Stimulated activated naive CD8-positive, alpha-beta T cell treated with anti-CD3 and anti-CD28 coated beads, Interleukin-15, Interleukin-2, amounts not matched to agents 100 U/mL and 50 U/mL, for 24 hours (primary cell): ENCODE data around the gene NOC2L.
"Not testable (repeated sequence)": the region's sequence is repeated elsewhere in the genome, so short reads cannot be mapped to it uniquely, and the experiment has no call there.

Experiments used
- ATAC-seq: fragments of 150-1000 bp; cut with Tn5 transposase; one replicate; pipeline ENCODE4 v1.10.0; 2021
- DNase-seq: peaks from one replicate; pipeline ENCODE4 v3.0.0; 2021

NOC2L gene

DNA sequence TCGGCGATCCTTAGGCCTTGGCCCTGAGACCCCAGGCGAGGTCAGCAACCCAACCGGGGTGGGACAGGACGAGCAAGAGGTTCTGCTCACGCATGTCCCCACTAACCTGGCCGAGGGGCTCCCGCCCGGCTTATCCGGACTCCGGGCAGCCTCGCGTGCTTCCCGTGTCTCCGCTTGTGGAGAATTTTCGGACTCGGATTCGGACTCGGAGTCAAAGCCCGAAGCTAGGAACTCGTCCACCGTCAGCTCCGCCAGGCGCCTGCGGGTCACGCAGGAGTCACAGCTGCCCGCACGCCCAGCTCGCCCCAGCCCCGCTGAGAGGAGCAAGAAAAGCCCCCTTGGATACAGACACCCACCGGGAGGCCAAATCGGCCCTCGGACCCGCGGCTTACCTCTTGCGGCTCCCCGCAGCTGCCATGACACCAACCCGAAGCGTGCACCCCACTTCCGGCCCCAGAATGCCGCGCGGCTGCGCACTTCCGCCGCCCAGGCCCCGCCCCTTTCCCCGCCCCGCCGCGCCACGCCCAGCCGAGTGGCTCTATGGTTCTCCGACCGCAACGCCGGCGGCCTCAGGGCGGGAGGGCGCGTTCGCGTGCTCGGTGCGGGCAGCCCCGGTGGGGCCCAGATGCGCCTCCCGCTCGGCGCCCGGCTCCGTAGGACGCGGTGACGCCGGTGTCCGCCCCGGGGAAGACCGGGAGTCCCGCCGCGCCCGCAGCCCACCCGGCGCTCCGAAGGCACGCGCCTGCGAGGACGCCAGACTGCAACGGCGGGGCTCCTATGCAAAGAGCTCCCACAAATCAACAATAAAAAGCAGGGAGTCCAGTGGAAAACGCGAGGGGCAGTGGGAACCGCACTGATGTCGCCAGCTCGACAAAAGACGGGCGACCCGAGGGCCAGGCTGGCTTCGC, at the start of gene NOC2L:
TSS of gene NOC2L (minus strand) at position 434 of the 908 bp plus-strand sequence. CDS start at position 418, 16 bp downstream.
- ATAC-seq (peak; percentile 87), DNase-seq (peak; percentile 99)

DNA sequence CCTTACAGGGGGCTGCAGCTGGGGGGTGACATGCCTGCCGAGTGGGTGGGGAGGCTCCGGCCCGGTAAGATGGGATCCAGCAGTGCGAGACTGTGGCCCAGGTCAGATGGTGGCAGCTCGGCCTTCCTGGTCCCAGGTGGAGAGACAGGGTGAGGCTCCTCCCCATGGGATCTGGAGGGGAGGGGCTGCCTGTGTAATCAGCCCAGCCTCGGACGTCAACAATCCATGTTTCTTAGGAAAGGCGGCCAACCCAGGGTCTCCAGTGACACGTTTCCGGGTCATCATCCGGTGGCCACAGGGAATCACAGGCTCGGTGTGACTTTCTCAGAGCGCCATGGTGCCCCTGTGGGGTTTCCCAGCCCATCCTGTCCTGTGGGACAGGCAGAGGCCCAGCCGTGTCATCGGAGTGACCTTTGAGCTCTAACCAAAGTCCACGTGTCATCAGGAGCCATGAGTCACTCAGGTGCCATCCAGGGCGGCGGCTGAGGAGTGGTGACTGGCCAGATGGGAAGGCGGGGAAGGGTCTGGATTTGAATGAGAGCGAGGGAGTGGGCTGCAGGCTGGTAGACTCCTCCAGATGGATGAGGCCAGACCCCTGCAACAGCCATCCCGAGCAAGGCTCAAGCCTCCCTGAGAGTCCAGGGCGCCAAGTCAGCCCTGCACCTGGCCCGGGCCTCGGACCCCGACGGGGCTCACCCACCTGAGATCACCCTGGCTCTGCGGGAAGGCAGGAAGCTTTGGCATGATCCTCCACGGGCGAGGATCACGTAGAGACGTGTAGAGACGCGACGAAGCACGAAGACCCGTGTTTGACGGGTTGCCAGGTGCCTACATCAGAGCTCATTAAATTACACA, 47.5 kb upstream of the NOC2L start:
- DNase-seq, result no peak
- no peak for ATAC-seq

DNA sequence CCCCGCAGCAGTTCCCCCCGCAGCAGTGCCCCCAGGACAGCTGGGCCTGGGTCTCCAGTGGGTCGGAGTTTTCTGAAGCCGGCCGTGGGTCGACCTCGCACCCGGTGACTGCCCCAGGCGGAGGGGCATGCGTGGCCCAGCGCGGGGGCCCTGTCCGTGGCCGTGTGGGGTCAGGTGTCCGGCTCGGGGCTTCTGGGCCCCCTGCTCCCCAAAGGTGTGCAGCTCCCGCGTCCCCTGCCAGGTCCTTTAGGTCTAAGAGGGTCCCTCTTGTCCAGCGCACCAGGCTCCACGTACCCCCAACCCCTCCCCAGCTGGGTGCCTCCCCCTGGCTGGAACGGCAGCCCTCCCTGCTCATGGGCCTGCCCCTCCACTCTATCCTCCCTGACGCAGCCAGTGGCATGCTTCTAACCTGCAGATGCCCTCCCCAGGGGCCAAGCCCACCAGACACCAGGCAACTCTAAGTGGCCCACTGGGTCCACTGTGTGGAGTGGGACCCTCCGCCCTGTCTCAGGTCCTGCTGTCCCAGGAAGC, 46.8 kb upstream of the NOC2L start:
- no peak for ATAC-seq
- DNase-seq, result no peak

DNA sequence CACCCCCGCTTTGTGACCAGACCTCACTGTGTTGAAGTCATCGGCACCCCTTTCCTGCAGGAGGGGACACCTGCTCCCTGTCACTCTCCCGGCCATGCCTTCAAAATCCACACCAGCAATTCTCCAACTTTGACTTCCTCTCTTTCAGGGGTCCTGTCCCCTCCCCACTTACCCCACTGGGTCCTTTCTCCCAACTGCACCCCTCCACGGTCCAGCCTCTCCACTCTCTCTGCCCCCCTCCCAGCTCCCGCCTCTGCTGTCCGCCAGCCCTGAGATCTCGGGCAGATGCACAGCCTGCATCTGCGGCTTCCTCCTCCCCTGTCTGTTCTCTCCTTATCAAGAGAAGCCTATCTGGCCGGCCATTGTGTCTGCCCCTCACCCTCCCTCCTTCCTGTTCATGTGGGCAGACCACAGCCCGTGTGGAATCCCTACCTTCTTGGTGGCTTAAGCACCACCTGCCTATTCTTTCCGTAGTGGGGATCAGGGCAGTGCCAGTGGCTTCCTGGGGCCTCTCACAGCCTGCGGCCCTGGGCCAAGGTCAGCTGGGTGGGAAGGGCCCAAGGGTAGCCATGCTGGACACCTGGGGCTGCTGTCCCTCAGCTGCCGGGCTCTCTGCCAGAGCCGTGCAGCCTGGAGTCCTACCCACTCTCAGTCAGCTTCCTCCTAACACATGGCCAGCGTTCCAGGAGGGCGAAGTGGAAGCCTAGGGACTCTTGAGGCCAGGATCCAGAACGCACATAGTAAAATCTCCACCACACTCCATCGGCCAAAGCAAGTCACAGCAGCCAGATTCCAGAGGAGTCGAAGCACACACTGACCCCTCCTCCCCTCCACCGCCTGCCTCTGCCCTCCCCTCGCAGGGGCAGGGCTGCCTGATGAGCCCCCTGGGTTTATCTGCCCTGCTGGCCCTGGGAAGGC, 46.0 kb upstream of the NOC2L start:
- no peak for DNase-seq
- ATAC-seq, result no peak

DNA sequence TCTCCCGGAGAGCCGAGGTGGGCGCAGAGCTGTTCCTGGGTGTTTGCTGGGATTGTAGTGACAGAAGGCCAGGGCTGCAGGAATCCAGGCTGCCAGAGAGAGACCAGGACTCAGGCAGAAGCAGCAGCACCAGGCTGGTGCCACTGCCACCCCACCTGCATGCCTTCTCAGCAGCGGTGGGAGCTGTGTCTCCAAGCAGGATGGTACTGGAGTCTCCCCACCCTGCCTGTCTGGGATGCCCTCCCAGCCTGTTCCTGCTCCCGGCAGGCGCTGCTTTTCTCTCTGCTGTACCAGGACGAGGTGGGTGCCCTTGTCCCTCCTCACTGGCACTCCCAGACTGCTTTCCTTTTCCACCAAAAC, 45.3 kb upstream of the NOC2L start:
- no peak for ATAC-seq

DNA sequence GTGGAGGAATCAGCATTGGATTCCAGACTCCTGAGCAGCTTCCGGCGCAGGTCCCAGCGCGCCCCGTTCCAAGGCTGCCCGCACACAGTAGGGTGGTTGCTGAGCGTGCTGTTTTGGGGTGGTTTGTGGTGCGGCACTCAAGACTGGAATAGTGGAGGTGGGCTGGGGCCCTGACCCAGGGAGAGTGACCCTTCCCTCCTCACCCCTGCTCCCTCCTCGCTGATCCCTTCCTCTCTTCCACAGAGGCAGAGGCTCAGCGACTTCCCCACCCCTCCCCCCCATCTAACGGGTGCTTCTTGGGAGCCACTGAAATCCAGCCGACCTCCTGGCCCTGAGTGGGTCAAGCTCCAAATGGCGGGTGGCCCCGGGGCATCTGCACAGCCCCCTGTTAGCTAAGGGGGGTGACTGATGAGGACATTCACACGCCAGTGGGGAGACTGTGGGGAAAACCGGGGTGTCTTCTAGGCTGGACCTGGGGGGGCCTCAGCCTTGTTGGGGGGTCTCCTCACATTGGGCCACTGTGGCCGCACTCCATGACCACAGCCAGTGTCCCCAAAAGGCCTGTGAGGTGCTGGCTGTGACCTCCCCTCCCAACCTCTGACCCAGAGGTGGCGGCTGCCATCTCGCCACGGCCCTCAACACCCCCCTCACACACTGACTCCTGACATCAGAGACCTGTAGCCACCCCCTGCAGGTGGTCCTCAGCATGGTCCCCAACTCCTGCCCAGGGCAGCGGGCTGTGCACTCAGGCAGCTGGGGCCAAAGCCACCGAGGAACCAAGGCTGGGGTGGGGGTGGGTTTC, 44.8 kb upstream of the NOC2L start:
- no peak for ATAC-seq

More for the DNA sequence above, 45.3 kb upstream of the NOC2L start:
- DNase-seq, result no peak

DNA sequence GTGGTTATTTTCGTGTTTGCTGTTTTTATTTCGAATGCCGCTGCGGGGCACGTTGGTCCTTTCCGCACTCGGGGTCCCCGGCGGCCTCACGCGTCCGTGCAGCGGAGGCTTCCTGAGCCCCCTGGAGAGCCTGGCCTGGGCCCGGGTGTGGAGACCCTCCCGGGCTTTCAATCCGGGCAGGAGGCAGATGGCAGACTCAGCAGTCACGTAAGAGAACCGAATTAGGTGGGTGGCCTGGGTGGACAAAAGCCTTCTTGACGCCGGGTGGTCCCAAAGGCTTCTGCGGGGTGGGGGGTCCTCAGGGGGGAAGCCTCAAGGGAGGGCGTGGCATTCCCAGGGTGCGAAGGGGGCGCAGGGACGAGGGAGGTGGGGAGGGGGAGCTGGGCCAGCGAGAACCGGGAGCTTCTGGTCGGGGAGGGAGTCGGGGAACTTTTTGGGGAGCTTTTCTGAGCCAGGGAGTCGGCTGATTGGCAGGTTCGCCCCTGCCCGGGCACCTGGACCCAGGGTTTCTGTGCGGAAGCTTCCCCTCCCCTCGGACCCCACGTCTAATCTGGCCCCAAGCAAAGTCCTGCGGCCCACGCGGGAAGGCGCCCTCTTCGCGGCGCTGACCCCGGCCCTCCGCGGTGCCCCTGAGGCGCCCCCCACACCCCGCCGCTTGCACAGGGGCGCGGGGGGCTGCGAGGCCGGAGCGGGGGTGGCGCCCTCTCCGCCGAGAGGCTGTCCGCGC, 42.2 kb upstream of the NOC2L start:
- ATAC-seq (no peak), DNase-seq (no peak)

More for the DNA sequence above, 44.8 kb upstream of the NOC2L start:
- DNase-seq, result no peak

DNA sequence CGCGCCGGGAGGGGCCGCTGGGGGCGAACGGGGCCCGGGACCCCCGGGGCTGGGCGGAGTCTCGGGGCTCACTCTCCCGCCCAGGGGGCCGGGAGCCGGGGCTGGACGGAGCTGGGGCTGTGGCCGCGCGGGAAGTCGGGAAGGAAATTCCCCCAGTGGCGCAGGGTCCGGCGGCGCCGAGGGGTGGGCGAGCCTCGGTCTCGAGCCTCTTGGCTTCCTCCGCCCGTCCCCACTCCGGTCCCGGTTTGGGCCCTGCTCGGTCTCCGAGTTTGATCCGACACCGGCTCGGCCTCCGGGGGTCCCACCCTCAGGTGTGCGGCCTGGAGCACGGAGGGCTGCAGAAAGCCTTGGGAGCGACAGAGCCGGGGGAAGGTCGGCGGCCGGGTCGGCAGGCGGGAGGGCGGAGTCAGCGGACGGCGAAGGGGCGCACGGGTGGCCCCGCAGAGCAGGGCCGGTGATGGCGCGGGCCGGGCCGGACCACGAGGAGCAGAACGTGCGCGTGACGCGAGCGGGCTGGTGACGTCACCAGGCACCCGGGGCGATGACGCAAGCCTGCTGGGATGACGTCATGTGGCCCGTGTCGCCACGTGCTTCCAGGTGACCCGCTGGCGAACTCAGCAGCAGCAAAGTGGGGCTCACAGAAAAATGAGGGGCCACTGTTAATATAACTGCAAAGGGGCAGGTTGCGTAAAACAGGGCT, 41.5 kb upstream of the NOC2L start:
- ATAC-seq (peak; percentile 3), DNase-seq (peak; percentile 81)

DNA sequence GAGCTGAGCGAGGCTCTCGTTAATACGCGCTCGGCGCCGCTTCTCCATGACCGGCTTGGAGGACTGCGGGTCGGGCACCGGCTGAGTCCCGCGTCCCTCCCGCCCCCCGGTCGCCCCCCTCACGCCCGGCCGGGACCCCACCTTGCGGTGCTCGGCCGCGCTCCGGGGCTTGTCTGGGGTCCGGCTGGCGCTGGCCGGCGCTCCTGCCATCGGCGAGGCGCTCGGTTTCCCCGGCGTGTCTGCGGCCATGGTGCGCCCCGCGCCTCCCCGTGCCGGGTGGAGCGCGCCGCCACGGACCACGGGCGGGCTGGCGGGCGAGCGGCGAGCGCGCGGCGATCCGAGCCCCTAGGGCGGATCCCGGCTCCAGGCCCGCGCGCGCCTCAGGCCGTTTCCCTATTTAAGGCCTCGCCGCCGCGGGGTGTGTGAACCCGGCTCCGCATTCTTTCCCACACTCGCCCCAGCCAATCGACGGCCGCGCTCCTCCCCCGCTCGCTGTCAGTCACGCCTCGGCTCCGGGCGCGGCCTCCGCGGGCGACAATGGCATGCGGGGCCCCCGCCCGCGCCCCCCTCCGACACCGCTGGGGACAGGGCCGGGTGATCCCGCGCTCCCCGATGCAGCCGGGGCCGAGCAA, 40.8 kb upstream of the NOC2L start, which contains the start of gene HES4:
TSS of gene HES4 (minus strand) at position 373 of the 632 bp plus-strand sequence. CDS start at position 249, 124 bp downstream.
- peak; percentile 72 for DNase-seq
- peak; percentile 37 for ATAC-seq

DNA sequence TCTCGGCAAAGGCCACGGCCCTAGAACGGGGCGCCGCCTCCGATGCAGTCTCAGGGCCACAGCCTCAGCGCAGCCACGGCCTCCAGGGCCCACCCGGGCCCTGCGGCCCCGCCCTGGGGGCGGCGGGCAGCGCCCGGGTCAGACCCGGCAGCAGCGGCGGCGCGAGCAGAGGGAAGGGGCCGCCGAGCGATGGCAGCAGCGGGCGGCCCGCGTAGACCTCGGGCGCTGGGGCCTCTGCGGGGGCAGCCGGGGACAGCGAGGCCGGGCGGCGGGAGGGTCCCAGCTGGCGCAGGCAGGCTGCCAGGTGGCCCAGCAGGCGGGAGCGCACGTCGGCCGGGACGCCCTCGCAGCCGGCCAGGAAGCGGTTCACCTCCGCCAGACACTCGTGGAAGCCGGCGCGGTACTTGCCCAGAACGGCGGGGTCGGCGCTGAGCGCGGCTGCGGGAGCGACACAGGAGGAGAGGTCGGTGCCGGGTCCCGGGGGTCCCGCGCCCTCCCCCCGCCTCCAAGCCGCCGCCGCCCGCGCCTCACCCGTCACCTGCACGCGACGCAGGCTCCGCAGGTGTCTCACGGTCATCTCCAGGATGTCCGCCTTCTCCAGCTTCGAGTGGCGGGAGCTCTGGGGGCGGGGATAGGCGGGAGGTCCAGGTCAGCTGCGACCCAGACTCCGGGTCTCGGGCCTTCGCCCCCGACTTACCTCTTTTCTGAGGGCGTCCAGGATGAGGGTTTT, 40.1 kb upstream of the NOC2L start:
- ATAC-seq, result peak; percentile 8
- DNase-seq, result peak; percentile 35

DNA sequence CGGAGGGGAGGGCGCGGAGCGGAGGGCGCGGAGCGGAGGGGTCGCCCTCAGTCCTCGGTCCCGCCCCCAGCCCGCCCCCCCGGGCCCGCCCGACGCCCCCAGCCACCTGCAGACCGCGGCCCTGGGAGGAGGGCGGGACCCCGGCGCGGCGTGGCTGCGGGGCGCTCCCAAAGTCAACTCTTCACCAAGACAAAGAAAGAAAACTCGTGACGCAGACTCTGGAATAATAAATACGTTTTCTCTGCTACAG, 39.6 kb upstream of the NOC2L start:
- DNase-seq (no peak), ATAC-seq (peak; percentile 2)

DNA sequence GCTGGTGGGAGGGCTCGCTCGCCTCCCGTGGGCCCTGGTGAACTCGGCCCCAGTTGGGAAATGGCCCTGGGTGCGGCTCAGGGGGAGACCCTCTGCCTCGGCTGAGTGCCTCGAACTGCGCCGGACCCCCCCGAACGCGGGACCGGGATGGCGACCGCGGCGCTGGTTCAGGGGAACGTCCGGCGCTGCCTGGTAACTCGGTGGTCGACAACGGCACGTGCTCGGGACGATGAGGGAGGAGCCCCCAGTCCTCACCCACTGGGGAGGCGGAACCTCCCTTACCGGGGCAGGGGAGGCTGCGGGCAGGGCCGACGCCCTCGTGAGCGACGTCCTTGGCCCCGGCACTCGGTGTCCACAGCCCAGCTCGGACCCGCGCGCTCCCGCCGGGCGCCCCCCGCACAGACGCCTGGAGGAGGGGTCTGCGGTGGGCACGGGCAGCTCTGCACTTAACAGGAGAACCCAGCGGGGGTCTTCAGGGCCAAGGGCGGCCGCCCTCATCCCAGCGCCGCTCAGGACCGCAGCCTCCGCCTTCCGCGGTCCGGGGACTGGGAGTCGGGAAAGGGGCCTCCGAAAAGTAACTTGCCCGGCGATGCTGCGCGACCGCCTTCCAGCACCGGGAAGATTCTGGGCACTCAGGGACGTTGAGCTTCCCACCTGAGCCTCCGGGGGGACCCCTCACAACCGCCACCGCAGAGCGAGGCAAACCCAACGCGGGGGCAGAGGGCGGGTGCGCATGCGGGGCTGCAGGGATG, 39.1 kb upstream of the NOC2L start:
- no peak for ATAC-seq
- no peak for DNase-seq

DNA sequence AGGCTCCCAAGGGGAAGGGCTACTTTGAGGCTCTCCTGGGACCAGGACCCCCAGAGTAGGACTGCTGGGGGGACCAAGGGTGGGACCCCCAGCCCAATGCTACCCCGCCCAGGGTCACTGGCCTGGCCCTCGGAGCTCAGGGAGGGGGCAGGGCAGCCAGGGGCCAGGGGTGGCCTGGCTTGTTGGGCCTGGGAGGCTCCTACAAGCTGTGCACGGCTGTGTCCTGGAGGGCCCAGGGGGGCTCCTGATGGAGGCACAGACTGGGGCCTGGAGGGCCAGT, 38.6 kb upstream of the NOC2L start:
- ATAC-seq (no peak), DNase-seq (no peak)

DNA sequence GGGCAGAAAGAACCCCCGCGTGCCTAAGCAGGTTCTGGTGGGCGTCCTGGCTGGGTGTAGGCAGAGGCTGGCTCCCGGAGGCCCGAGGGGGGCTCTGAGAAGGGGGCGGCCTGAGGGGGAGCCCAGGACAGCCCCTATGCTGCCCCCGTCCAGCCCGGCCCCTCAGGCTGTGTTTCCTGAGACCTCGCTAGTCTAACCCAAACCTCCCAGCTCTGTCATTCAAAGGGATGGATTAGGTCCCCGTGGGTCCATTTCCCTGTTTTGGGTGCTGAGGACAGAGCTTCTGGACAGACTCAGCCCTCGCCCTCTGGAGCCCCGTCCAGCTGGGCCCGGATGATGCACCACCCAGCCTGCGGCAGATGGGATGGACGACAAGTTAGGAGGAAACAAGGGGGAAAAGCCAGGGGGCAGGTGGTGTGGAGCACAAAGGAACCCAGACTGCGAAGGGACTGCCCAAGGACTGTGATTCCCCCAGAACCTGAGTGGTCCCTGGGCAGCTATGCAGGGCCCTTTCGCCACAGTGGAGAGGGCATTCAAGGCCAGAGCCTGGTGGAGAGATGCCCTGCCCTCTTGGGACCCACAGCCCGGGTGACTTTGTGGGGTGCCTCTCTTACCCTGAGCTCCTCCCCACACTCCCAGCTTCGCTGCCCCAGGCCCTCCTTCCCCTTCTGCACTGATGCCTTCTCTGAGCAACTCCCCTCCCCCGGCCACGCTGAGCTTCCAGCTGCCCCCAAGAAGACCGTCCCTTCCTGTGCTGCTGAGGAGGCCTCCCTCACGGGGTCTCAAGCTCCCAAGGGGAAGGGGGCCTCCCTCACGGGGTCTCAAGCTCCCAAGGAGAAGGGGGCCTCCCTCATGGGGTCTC, 38.0 kb upstream of the NOC2L start:
- ATAC-seq (no peak), DNase-seq (no peak)

DNA sequence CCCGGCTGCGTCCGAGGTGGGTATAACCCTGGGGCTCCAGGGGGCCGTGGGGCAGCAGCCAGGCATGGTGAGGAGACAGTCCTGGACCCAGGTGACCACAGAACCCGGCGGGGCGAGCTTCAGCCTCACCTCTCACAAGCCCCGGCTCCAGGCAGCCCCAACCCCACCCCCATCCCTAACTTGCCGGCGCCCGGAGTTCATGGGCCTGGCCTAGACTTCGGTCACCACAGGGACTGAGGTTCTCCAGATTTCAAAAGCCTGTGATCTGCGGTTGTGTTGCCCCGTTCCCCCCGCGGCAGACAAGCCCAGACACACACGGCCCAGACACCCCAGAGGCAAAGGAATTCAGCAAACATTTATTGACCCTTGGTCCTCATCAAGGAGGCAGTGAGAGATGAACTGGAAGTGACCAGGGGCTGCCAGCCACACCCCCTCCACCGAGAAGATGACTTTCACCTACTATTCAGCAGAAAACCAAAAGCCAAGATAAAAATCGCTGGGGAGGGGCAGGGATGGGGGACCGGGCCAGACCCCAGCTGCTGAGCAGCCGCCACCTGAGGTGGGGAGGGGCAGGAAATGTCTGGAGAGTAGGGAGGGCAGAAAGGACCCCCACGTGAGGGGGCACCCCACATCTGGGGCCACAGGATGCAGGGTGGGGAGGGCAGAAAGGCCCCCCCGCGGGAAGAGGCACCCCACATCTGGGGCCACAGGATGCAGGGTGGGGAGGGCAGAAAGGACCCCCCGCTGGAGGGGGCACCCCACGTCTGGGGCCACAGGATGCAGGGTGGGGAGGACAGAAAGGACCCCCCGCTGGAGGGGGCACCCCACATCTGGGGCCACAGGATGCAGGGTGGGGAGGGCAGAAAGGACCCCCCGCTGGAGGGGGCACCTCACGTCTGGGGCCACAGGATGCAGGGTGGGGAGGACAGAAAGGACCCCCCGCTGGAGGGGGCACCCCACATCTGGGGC, 36.9 kb upstream of the NOC2L start:
- ATAC-seq (no peak), DNase-seq (no peak)

DNA sequence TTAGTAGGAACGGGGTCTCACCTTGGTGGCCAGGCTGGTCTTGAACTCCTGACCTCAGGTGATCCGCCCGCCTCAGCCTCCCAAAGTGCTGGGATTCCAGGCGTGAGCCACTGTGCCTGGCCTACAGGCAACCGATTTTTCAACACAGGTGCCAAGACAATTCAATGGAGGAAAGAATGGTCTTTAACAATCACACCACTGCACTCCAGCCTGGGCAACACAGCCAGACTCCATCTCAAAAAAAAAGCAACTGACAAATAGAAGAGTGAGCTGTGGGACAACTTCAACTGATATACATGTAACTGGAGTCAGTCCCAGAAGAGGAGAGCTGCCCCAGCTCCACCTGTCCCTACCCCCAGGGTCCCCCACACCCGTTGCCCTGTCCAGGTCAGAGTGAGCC, 35.5 kb upstream of the NOC2L start:
- ATAC-seq, DNase-seq: not testable (repeated sequence)
